HEK293 (cell line): ENCODE data around the gene RPP30.
"Not testable (repeated sequence)": the region's sequence is repeated elsewhere in the genome, so short reads cannot be mapped to it uniquely, and the experiment has no call there.

Source experiments
- CTCF ChIA-PET: fragments of 350-600 bp; formaldehyde crosslinking; extraction: SDS; loops from one replicate; lab custom pipeline; 2021; ENCODE audit warnings: antibody characterized with exemption; lab: Yijun Ruan, JAX
- POLR2A ChIA-PET: fragments of 300-600 bp; formaldehyde crosslinking; extraction: SDS; loops from one replicate; lab custom pipeline; 2020; ENCODE audit warnings: antibody characterized with exemption, inconsistent platforms; lab: Yijun Ruan, JAX
- H3K27ac ChIP-seq: fragments of 200-500 bp; sonication (Bioruptor generic); 2 replicates; pipeline ENCODE4 v1.5.1; 2014; ENCODE audit warnings: low read depth, low read length, control low read depth, inconsistent platforms; ENCODE audit errors: extremely low read depth
- H3K36me3 ChIP-seq, 2 experiments: fragments of 200-500 bp in 1 of 2; sonication (Bioruptor generic) in 1 of 2; 1 replicate in 1 of 2; 2 replicates in 1 of 2; pipeline ENCODE4 v1.5.1; 2014 to 2017; ENCODE audit warnings: inconsistent platforms in 2 of 2, low read length in 2 of 2; ENCODE audit not compliant: control insufficient read depth in 2 of 2, insufficient read depth in 1 of 2
- H3K4me1 ChIP-seq: fragments of 200-500 bp; sonication (Bioruptor generic); 2 replicates; pipeline ENCODE4 v1.5.1; 2014; ENCODE audit warnings: mild to moderate bottlenecking, low read length, inconsistent platforms; ENCODE audit not compliant: control insufficient read depth, insufficient read depth
- H3K4me3 ChIP-seq: 2 replicates; pipeline ENCODE4 v1.5.1; 2011; ENCODE audit warnings: low read depth, mild to moderate bottlenecking, control low read depth, low read length, moderate library complexity
- H3K9me3 ChIP-seq: fragments of 200-500 bp; sonication (Bioruptor generic); 2 replicates; pipeline ENCODE4 v1.5.1; 2014; ENCODE audit warnings: low read depth, low read length, inconsistent platforms; ENCODE audit not compliant: control insufficient read depth, insufficient read depth
- BCL11A ChIP-seq: fragments of 450-650 bp; formaldehyde crosslinking; IDR thresholded peaks from 2 replicates; pipeline ENCODE4 v1.5.1; 2016; ENCODE audit warnings: low read depth, missing biosample characterization, missing genetic modification characterization
- KLF16 ChIP-seq: fragments of 450-650 bp; formaldehyde crosslinking; IDR thresholded peaks from 2 replicates; pipeline ENCODE4 v1.5.1; 2017; ENCODE audit warnings: missing biosample characterization, missing genetic modification characterization
- RBAK ChIP-seq: fragments of 450-650 bp; formaldehyde crosslinking; IDR thresholded peaks from 2 replicates; pipeline ENCODE4 v1.5.1; 2016; ENCODE audit warnings: missing biosample characterization, missing genetic modification characterization
- ZIC2 ChIP-seq: fragments of 450-650 bp; formaldehyde crosslinking; IDR thresholded peaks from 2 replicates; pipeline ENCODE4 v1.5.1; 2016; ENCODE audit warnings: missing biosample characterization, missing genetic modification characterization
- ZNF132 ChIP-seq: fragments of 450-650 bp; formaldehyde crosslinking; IDR thresholded peaks from 2 replicates; pipeline ENCODE4 v1.5.1; 2017; ENCODE audit warnings: missing biosample characterization, missing genetic modification characterization, borderline replicate concordance
- ZNF146 ChIP-seq: fragments of 450-650 bp; formaldehyde crosslinking; IDR thresholded peaks from 2 replicates; pipeline ENCODE4 v1.5.1; 2016; ENCODE audit warnings: missing biosample characterization, missing genetic modification characterization
- ZNF148 ChIP-seq: fragments of 450-650 bp; formaldehyde crosslinking; IDR thresholded peaks from 2 replicates; pipeline ENCODE4 v1.5.0; 2017; ENCODE audit warnings: missing biosample characterization, missing genetic modification characterization, borderline replicate concordance
- ZNF2 ChIP-seq: fragments of 450-650 bp; formaldehyde crosslinking; IDR thresholded peaks from 2 replicates; pipeline ENCODE4 v1.5.1; 2016; ENCODE audit warnings: missing biosample characterization, missing genetic modification characterization
- ZNF202 ChIP-seq: fragments of 450-650 bp; formaldehyde crosslinking; IDR thresholded peaks from 2 replicates; pipeline ENCODE4 v1.5.1; 2016; ENCODE audit warnings: missing biosample characterization, missing genetic modification characterization, borderline replicate concordance
- ZNF280D ChIP-seq: fragments of 450-650 bp; formaldehyde crosslinking; IDR thresholded peaks from 2 replicates; pipeline ENCODE4 v1.5.1; 2016; ENCODE audit warnings: missing biosample characterization, missing genetic modification characterization
- ZNF311 ChIP-seq: fragments of 450-650 bp; formaldehyde crosslinking; IDR thresholded peaks from 2 replicates; pipeline ENCODE4 v1.5.1; 2017; ENCODE audit warnings: missing biosample characterization, missing genetic modification characterization, borderline replicate concordance
- ZNF600 ChIP-seq: fragments of 450-650 bp; formaldehyde crosslinking; IDR thresholded peaks from 2 replicates; pipeline ENCODE4 v1.5.1; 2016; ENCODE audit warnings: missing biosample characterization, missing genetic modification characterization
- ZNF776 ChIP-seq: fragments of 450-650 bp; formaldehyde crosslinking; IDR thresholded peaks from 2 replicates; pipeline ENCODE4 v1.5.0; 2017; ENCODE audit warnings: missing biosample characterization, missing genetic modification characterization, borderline replicate concordance
- ZSCAN16 ChIP-seq: fragments of 450-650 bp; formaldehyde crosslinking; IDR thresholded peaks from 2 replicates; pipeline ENCODE4 v1.5.1; 2016; ENCODE audit warnings: missing biosample characterization, missing genetic modification characterization
- ZSCAN4 ChIP-seq: fragments of 450-650 bp; formaldehyde crosslinking; IDR thresholded peaks from 2 replicates; pipeline ENCODE4 v1.5.1; 2017; ENCODE audit warnings: missing biosample characterization, missing genetic modification characterization
- ZXDB ChIP-seq: fragments of 450-650 bp; formaldehyde crosslinking; IDR thresholded peaks from 2 replicates; pipeline ENCODE4 v1.5.1; 2016; ENCODE audit warnings: missing biosample characterization, missing genetic modification characterization
- TF ChIP-seq, protein P1 (sequence below): fragments of 450-650 bp; formaldehyde crosslinking; IDR thresholded peaks from 2 replicates; pipeline ENCODE4 v1.5.1; 2016; ENCODE audit warnings: missing biosample characterization, missing genetic modification characterization
- TF ChIP-seq, protein P2 (sequence below): fragments of 450-650 bp; formaldehyde crosslinking; IDR thresholded peaks from 2 replicates; pipeline ENCODE4 v1.5.1; 2016; ENCODE audit warnings: missing biosample characterization, missing genetic modification characterization
- TF ChIP-seq, protein P3 (sequence below): fragments of 450-650 bp; formaldehyde crosslinking; optimal IDR thresholded peaks from 2 replicates; pipeline ENCODE3; 2016; ENCODE audit warnings: missing biosample characterization, mild to moderate bottlenecking, missing genetic modification characterization

The RPP30 gene

DNA sequence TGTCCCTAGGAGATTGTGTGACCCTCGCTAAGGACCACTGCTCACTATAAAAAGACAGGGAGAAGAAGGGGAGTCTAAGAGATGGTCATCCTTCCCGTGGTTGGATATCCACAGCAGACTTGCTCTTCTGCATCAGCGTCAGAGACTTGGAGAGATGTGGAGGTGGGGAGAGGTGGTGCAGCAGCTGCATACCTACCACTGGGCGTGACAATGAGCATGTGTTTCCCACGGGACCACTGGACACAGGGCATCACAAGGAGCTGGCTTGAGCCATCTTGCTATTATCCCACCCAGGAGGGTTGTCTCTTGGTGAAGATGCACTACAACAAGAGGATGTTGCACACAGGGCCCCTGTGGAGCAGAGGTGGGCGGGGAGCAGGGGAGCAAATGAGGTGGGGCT lies 67.9 kb downstream of the RPP30 start:
- Histone ChIP-seq H3K4me1 (no peaks in the 10 kb centered on the region), H3K27ac (no peak overlapping the region)
- TF ChIP-seq ZIC2 (tag by site-specific recombination) (no peak), ZNF148 (tag by site-specific recombination) (no peak), RBAK (tag by site-specific recombination) (no peak), ZNF311 (tag by site-specific recombination) (no peak), ZNF132 (tag by site-specific recombination) (no peak), ZNF776 (tag by site-specific recombination) (no peak), KLF16 (tag by site-specific recombination) (no peak)
- TF ChIP-seq, protein P1, sequence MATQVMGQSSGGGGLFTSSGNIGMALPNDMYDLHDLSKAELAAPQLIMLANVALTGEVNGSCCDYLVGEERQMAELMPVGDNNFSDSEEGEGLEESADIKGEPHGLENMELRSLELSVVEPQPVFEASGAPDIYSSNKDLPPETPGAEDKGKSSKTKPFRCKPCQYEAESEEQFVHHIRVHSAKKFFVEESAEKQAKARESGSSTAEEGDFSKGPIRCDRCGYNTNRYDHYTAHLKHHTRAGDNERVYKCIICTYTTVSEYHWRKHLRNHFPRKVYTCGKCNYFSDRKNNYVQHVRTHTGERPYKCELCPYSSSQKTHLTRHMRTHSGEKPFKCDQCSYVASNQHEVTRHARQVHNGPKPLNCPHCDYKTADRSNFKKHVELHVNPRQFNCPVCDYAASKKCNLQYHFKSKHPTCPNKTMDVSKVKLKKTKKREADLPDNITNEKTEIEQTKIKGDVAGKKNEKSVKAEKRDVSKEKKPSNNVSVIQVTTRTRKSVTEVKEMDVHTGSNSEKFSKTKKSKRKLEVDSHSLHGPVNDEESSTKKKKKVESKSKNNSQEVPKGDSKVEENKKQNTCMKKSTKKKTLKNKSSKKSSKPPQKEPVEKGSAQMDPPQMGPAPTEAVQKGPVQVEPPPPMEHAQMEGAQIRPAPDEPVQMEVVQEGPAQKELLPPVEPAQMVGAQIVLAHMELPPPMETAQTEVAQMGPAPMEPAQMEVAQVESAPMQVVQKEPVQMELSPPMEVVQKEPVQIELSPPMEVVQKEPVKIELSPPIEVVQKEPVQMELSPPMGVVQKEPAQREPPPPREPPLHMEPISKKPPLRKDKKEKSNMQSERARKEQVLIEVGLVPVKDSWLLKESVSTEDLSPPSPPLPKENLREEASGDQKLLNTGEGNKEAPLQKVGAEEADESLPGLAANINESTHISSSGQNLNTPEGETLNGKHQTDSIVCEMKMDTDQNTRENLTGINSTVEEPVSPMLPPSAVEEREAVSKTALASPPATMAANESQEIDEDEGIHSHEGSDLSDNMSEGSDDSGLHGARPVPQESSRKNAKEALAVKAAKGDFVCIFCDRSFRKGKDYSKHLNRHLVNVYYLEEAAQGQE (tag by site-specific recombination): no peak
- TF ChIP-seq, protein P2, sequence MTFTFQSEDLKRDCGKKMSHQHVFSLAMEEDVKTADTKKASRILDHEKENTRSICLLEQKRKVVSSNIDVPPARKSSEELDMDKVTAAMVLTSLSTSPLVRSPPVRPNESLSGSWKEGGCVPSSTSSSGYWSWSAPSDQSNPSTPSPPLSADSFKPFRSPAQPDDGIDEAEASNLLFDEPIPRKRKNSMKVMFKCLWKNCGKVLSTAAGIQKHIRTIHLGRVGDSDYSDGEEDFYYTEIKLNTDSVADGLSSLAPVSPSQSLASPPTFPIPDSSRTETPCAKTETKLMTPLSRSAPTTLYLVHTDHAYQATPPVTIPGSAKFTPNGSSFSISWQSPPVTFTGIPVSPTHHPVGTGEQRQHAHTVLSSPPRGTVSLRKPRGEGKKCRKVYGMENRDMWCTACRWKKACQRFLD: no peak
- TF ChIP-seq, all 188 proteins: peak for 0
- H3K4me3 ChIP-seq: no peak overlapping the region
- POLR2A ChIA-PET: no interaction called here
- CTCF ChIA-PET: no interaction called here
- no peaks in the 10 kb centered on the region for H3K9me3 ChIP-seq
- H3K36me3 ChIP-seq: no peaks in the 10 kb centered on the region

DNA sequence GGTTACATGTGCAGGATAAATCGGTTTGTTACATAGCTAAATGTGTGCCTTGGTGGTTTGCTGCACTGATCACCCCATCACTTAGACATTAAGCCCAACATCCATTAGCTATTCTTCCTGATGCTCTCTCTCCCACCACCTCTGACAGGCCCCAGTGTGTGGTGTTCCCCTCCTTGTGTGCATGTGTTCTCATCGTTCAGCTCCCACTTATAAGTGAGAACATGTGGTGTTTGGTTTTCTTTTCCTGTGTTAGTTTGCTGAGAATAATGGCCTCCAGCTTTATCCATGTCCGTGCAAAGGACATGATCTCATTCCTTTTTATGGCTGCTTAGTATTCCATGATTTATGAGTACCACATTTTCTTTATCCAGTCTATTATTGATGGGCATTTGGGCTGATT lies 71.2 kb downstream of the RPP30 start:
- H3K4me3 ChIP-seq, H3K4me1 ChIP-seq, H3K27ac ChIP-seq, POLR2A ChIA-PET, H3K9me3 ChIP-seq, H3K36me3 ChIP-seq: not testable (repeated sequence)
- 0 out of 2 replicates have a peak, but pooled peaks have one; percentile 17 for TF ChIP-seq ZNF146 (tag by site-specific recombination)
- CTCF ChIA-PET: interaction anchor here (1.5 kb wide), 1 partner anchor 37 kb away, joined by 3 read pairs; no protein-coding TSS in a partner anchor

GRCh38 chr10:90944749-90945148 lies 73.0 kb downstream of the RPP30 start:
- CTCF ChIA-PET: interaction anchor here (0.7 kb wide), 1 partner anchor 25 kb away, joined by 3 read pairs; no protein-coding TSS in a partner anchor
- H3K4me3 ChIP-seq: no peak overlapping the region
- POLR2A ChIA-PET: no interaction called here
- H3K4me1 ChIP-seq: no peaks in the 10 kb centered on the region
- H3K36me3 ChIP-seq: no peaks in the 10 kb centered on the region
- H3K9me3 ChIP-seq: no peaks in the 10 kb centered on the region
- H3K27ac ChIP-seq: no peak overlapping the region
- no peak for TF ChIP-seq ZNF2 (tag by site-specific recombination)
- no peak for TF ChIP-seq BCL11A (tag by site-specific recombination)
- TF ChIP-seq ZNF280D (tag by site-specific recombination): no peak
- no peak for TF ChIP-seq ZSCAN4 (tag by site-specific recombination)
- TF ChIP-seq, protein P3, sequence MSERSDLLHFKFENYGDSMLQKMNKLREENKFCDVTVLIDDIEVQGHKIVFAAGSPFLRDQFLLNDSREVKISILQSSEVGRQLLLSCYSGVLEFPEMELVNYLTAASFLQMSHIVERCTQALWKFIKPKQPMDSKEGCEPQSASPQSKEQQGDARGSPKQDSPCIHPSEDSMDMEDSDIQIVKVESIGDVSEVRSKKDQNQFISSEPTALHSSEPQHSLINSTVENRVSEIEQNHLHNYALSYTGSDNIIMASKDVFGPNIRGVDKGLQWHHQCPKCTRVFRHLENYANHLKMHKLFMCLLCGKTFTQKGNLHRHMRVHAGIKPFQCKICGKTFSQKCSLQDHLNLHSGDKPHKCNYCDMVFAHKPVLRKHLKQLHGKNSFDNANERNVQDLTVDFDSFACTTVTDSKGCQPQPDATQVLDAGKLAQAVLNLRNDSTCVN (tag by site-specific recombination): no peak
- no peak for TF ChIP-seq ZNF202 (tag by site-specific recombination)
- no peak for TF ChIP-seq ZNF600
- no peak for TF ChIP-seq ZSCAN16 (tag by site-specific recombination)
- TF ChIP-seq ZXDB: no peak
